ENCODE data around the gene KLHL25. TPM values are rescaled to one million over a fixed set of nuclear protein-coding genes. Genes with fewer than 3 reads are reported as not detected.

The KLHL25 gene
- total and polyA plus RNA-seq, 2 of the 13 experiments (the other 11 are each of a cell fraction or from before 2014, with no cell fraction given): 3.7 to 8.2 TPM

- whole genome bisulfite sequencing (ENCODE audit: low lambda C conversion rate): 86% methylated on average over 1 of the region's 3 CpGs
- Histone ChIP-seq H3K79me2 (ENCODE audit: insufficient read depth, low read length) (no peaks in the 10 kb centered on the region), H3K27ac (ENCODE audit: extremely low read length, insufficient read depth, low read length) (no peak overlapping the region), H3K36me3 (replicated peaks in 1 of 2; ENCODE audit: control insufficient read depth in 1 of 2, insufficient read depth in 2 of 2, low read length in 2 of 2) (peaks cover 10 to 11% of the 10 kb centered on the region in 2 experiments; a peak in 4 of 5 replicates), H3K9ac (ENCODE audit: insufficient read depth, low read depth, low read length) (no peak overlapping the region), H3K4me2 (ENCODE audit: low read depth, low read length) (no peak overlapping the region), H4K20me1 (ENCODE audit: insufficient read depth, low read length) (no peaks in the 10 kb centered on the region), H2AFZ (ENCODE audit: low read length) (no peak overlapping the region), H3K4me3 (replicated peaks in 1 of 3; ENCODE audit: insufficient read depth in 1 of 3, low read depth in 2 of 3, low read length in 3 of 3) (no peak overlapping the region), H3K27me3 (ENCODE audit: control insufficient read depth in 1 of 2, insufficient read depth in 2 of 2, low read length in 2 of 2) (no peaks in the 10 kb centered on the region), H3K4me1 (ENCODE audit: insufficient read depth, low read length) (peaks cover 19% of the 10 kb centered on the region), H3K9me3 (ENCODE audit: low read length) (no peaks in the 10 kb centered on the region)
- no peak for FAIRE-seq
- BruUV-seq (replicated peaks): no TSS peak
- in situ Hi-C loops (cut with HindIII; ENCODE audit: extremely low pct_ligation_motif_present, low pct_unique_long_range_greater_than_20kb): no loop called here
- ChIA-PET POLR2A (no interaction called here), CTCF (ENCODE audit: low intra/inter-chr PET ratio, low total read pairs) (no interaction called here)
- ATAC-seq: no peak
- TF ChIP-seq ZNF496 (CRISPR knock-in tag; IDR thresholded peaks at IDR 0.05; ENCODE audit: insufficient replicate concordance) (no peak), ARNTL (CRISPR knock-in tag; IDR thresholded peaks at IDR 0.05) (no peak), PHB2 (IDR thresholded peaks at IDR 0.05; ENCODE audit: partially characterized antibody) (no peak), GATAD2A (CRISPR knock-in tag; IDR thresholded peaks at IDR 0.05) (no peak), ZNF780A (CRISPR knock-in tag; IDR thresholded peaks at IDR 0.05) (no peak), ZFP36 (IDR thresholded peaks at IDR 0.05; ENCODE audit: borderline replicate concordance, low read depth, low read length, partially characterized antibody) (no peak), PLSCR1 (CRISPR knock-in tag; IDR thresholded peaks at IDR 0.05; ENCODE audit: borderline replicate concordance) (no peak), ZNF512B (CRISPR knock-in tag; IDR thresholded peaks at IDR 0.05; ENCODE audit: borderline replicate concordance) (no peak), ZNF235 (CRISPR knock-in tag; IDR thresholded peaks at IDR 0.05; ENCODE audit: borderline replicate concordance) (no peak), ZNF432 (CRISPR knock-in tag; IDR thresholded peaks at IDR 0.05; ENCODE audit: borderline replicate concordance) (no peak), ZNF274 (CRISPR knock-in tag; IDR thresholded peaks at IDR 0.05) (no peak), SRSF1 (optimal IDR thresholded peaks at IDR 0.05; ENCODE audit: low read depth, low read length) (no peak), ZSCAN29 (CRISPR knock-in tag; conservative IDR thresholded peaks at IDR 0.05) (no peak), FUBP1 (CRISPR knock-in tag; IDR thresholded peaks at IDR 0.05; ENCODE audit: borderline replicate concordance) (no peak), ZNF17 (CRISPR knock-in tag; IDR thresholded peaks at IDR 0.05) (no peak), ZNF225 (CRISPR knock-in tag; IDR thresholded peaks at IDR 0.05) (no peak)
- no peak for DNase-seq (ENCODE audit: low spot score)
- intact Hi-C loops (cut with micrococcal nuclease; ENCODE audit: unreplicated experiment): no loop called here
Measured at GRCh38 chr15:85764649-85765277, 30.0 kb downstream of the KLHL25 start.

Measured in HepG2 (cell line).